ENCODE results near the gene KANSL1.

The KANSL1 gene

GRCh38 chr17:45987706-45988105, 205.5 kb downstream of the KANSL1 start:
- in situ Hi-C loops (cut with HindIII; ENCODE audit: low sequenced_read_pairs), result no loop called here

- in situ Hi-C loops (cut with HindIII; ENCODE audit: low sequenced_read_pairs), result no loop called here
These were observed 207.2 kb downstream of the KANSL1 start for GRCh38 chr17:45986056-45986455.

- in situ Hi-C loops (cut with HindIII; ENCODE audit: low sequenced_read_pairs), result no loop called here
These were observed 207.8 kb downstream of the KANSL1 start for GRCh38 chr17:45985447-45985846.

GRCh38 chr17:45984368-45984767, 208.9 kb downstream of the KANSL1 start:
- in situ Hi-C loops (cut with HindIII; ENCODE audit: low sequenced_read_pairs), result no loop called here

DNA sequence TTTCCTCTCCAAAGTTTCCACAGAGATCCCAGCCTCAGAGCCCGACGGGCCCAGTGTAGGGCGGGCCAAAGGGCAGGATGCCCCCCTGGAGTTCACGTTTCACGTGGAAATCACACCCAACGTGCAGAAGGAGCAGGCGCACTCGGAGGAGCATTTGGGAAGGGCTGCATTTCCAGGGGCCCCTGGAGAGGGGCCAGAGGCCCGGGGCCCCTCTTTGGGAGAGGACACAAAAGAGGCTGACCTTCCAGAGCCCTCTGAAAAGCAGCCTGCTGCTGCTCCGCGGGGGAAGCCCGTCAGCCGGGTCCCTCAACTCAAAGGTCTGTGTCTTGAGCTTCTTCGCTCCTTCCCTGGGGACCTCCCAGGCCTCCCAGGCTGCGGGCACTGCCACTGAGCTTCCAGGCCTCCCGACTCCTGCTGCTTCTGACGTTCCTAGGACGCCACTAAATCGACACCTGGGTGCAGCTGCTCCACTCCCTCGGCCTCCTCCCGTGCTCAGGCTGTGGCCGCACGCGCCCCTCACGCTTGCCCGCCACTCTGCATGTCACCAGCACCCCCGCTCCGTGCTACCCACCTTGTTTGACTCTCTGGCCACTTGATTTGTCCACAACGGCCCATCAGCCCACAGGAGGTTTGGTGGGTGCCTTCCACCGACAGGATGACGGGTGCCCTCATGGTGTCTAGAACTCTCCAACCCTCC, 209.5 kb downstream of the KANSL1 start:
- in situ Hi-C loops (cut with HindIII; ENCODE audit: low sequenced_read_pairs), result no loop called here

- in situ Hi-C loops (cut with HindIII; ENCODE audit: low sequenced_read_pairs), result no loop called here
These were observed 210.2 kb downstream of the KANSL1 start for GRCh38 chr17:45982791-45983613.

GRCh38 chr17:45981306-45981705, 211.9 kb downstream of the KANSL1 start:
- in situ Hi-C loops (cut with HindIII; ENCODE audit: low sequenced_read_pairs), result no loop called here

GRCh38 chr17:45980855-45981254, 212.4 kb downstream of the KANSL1 start:
- in situ Hi-C loops (cut with HindIII; ENCODE audit: low sequenced_read_pairs), result no loop called here
